Testis (tissue), 2 donors: ENCODE data around the gene SNN.

Experiments used
- POLR2A ChIP-seq: fragments of 450-650 bp; IDR thresholded peaks from one replicate; pipeline ENCODE4 v1.6.1; 2017; ENCODE audit warnings: antibody characterized with exemption, mild to moderate bottlenecking, moderate library complexity
- TF ChIP-seq, protein P1 (sequence below), 3 experiments: fragments of 450-650 bp in 2 of 3; fragments of 200-600 bp in 1 of 3; sonication (generic) in 1 of 3; IDR thresholded peaks; one replicate each; pipeline ENCODE4 v1.5.1; 2016 to 2019; ENCODE audit warnings: antibody characterized with exemption in 3 of 3, mild to moderate bottlenecking in 2 of 3, moderate library complexity in 1 of 3

- TF ChIP-seq, protein P1, sequence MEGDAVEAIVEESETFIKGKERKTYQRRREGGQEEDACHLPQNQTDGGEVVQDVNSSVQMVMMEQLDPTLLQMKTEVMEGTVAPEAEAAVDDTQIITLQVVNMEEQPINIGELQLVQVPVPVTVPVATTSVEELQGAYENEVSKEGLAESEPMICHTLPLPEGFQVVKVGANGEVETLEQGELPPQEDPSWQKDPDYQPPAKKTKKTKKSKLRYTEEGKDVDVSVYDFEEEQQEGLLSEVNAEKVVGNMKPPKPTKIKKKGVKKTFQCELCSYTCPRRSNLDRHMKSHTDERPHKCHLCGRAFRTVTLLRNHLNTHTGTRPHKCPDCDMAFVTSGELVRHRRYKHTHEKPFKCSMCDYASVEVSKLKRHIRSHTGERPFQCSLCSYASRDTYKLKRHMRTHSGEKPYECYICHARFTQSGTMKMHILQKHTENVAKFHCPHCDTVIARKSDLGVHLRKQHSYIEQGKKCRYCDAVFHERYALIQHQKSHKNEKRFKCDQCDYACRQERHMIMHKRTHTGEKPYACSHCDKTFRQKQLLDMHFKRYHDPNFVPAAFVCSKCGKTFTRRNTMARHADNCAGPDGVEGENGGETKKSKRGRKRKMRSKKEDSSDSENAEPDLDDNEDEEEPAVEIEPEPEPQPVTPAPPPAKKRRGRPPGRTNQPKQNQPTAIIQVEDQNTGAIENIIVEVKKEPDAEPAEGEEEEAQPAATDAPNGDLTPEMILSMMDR (IDR thresholded peaks at IDR 0.05) = no peak
- no peak for TF ChIP-seq POLR2A
Measured at GRCh38 chr16:11687601-11688519, 19.6 kb downstream of the SNN start.
